Jurkat, Clone E6-1 (cell line): ENCODE results near the gene ZNF319.
A peak's percentile ranks its signal among the peaks of the same experiment; 100 is the strongest.
"Not testable (repeated sequence)": the region's sequence is repeated elsewhere in the genome, so short reads cannot be mapped to it uniquely, and the experiment has no call there.

Experiments
- DNase-seq: peaks from one replicate; pipeline ENCODE4 v3.0.0-alpha.2; 2011; ENCODE audit warnings: low read depth, low spot score
- H3K4me3 ChIP-seq: 2 replicates; pipeline ENCODE4 v1.5.1; 2011; ENCODE audit warnings: mild to moderate bottlenecking, low read length, control low read depth, moderate library complexity

ZNF319 gene

GRCh38 chr16:58024486-58025350 lies 24.2 kb upstream of the ZNF319 start:
- no peak for DNase-seq
- peak overlapping the region; percentile 54 for H3K4me3 ChIP-seq

GRCh38 chr16:58022601-58023371 lies 22.3 kb upstream of the ZNF319 start:
- no peak for DNase-seq
- H3K4me3 ChIP-seq = no peak overlapping the region

GRCh38 chr16:58021661-58022551 lies 21.4 kb upstream of the ZNF319 start:
- no peak for DNase-seq
- no peak overlapping the region for H3K4me3 ChIP-seq

- peak; percentile 64 for DNase-seq
- H3K4me3 ChIP-seq = no peak overlapping the region
These were observed 20.4 kb upstream of the ZNF319 start for GRCh38 chr16:58020628-58021521.

- DNase-seq = no peak
These were observed 19.5 kb upstream of the ZNF319 start for GRCh38 chr16:58019866-58020538.

GRCh38 chr16:58018803-58019202 lies 18.3 kb upstream of the ZNF319 start:
- H3K4me3 ChIP-seq = no peak overlapping the region
- DNase-seq = no peak

More at GRCh38 chr16:58019866-58020538, 19.5 kb upstream of the ZNF319 start:
- H3K4me3 ChIP-seq = no peak overlapping the region

GRCh38 chr16:58016840-58017446 lies 16.5 kb upstream of the ZNF319 start:
- no peak overlapping the region for H3K4me3 ChIP-seq
- no peak for DNase-seq

GRCh38 chr16:58013201-58013956 lies 12.9 kb upstream of the ZNF319 start:
- no peak for DNase-seq
- no peak overlapping the region for H3K4me3 ChIP-seq

GRCh38 chr16:58012481-58012880 lies 12.0 kb upstream of the ZNF319 start:
- H3K4me3 ChIP-seq = no peak overlapping the region
- DNase-seq = no peak

- no peak for DNase-seq
- no peak overlapping the region for H3K4me3 ChIP-seq
These were observed 11.2 kb upstream of the ZNF319 start for GRCh38 chr16:58011652-58012051.

- DNase-seq = no peak
- H3K4me3 ChIP-seq = no peak overlapping the region
These were observed 10.4 kb upstream of the ZNF319 start for GRCh38 chr16:58010886-58011285.

GRCh38 chr16:58009856-58010416 lies 9.5 kb upstream of the ZNF319 start:
- H3K4me3 ChIP-seq = no peak overlapping the region
- no peak for DNase-seq

- DNase-seq, H3K4me3 ChIP-seq: not testable (repeated sequence)
These were observed 4.3 kb upstream of the ZNF319 start for GRCh38 chr16:58004736-58005135.

GRCh38 chr16:58002936-58003335 lies 2.5 kb upstream of the ZNF319 start:
- H3K4me3 ChIP-seq = no peak overlapping the region
- DNase-seq = no peak

GRCh38 chr16:58002416-58002800 lies 1.9 kb upstream of the ZNF319 start:
- DNase-seq = no peak
- H3K4me3 ChIP-seq = no peak overlapping the region

GRCh38 chr16:58001781-58002415 lies 1.4 kb upstream of the ZNF319 start:
- H3K4me3 ChIP-seq = peak overlapping the region; percentile 79
- DNase-seq = no peak
